ENCODE results near the gene EPN2. TPM values are rescaled to one million over a fixed set of nuclear protein-coding genes. Genes with fewer than 3 reads are reported as not detected.

EPN2 gene
- total RNA-seq, 1 experiment from 2014 or later: 113 TPM

GRCh38 chr17:19371259-19372010 is 134.3 kb downstream of the EPN2 start:
- Histone ChIP-seq H3K27ac (no peak overlapping the region), H4K20me1 (ENCODE audit: insufficient read depth) (no peaks in the 10 kb centered on the region), H3K4me1 (replicated peaks; ENCODE audit: insufficient read depth) (peaks cover 7% of the 10 kb centered on the region), H3K27me3 (ENCODE audit: insufficient read depth, low read depth) (no peaks in the 10 kb centered on the region), H2AFZ (no peak overlapping the region), H3K36me3 (ENCODE audit: low read depth) (no peaks in the 10 kb centered on the region), H3K4me2 (no peak overlapping the region), H3K9me3 (ENCODE audit: insufficient read depth, low read depth) (no peaks in the 10 kb centered on the region), H3K4me3 (no peak overlapping the region), H3K9me2 (ENCODE audit: insufficient read depth) (no peaks in the 10 kb centered on the region), H3K79me2 (ENCODE audit: low read depth) (peaks cover 10% of the 10 kb centered on the region; the same call in 1 of the 2 replicates), H3F3A (ENCODE audit: insufficient read depth, low read depth) (peaks cover 4% of the 10 kb centered on the region; the same call in 1 of the 2 replicates)
- intact Hi-C loops (cut with micrococcal nuclease; ENCODE audit: unreplicated experiment): no loop called here
- CTCF ChIA-PET: no interaction called here
- BruUV-seq (replicated peaks): no TSS peak
- no peak for DNase-seq
- POLR2A ChIA-PET (ENCODE audit: unreplicated experiment): no interaction called here
- no peak for TF ChIP-seq CTCF (conservative IDR thresholded peaks at IDR 0.05)
- no peak for TF ChIP-seq EZH2 (IDR thresholded peaks at IDR 0.05; ENCODE audit: low read depth)

DNA sequence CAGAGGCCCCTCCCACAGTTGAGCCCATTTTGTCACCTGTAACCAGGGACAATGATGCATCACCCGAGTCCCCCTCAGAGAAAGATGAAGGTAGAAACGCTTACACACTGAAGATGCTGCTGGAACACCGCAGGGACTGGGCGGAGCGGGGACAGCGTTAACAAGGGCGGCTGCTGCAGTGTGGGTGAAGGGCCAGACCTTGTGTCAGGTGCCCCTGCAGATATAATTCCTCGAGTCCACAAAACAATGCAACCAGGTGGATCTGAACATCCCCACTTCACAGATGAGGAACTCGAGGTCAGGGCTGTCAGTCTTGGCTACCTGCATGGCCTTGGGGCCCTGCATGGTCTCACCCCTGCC is 134.8 kb downstream of the EPN2 start:
- intact Hi-C loops (cut with micrococcal nuclease; ENCODE audit: unreplicated experiment): no loop called here
- POLR2A ChIA-PET (ENCODE audit: unreplicated experiment): no interaction called here

GRCh38 chr17:19372439-19372838 is 135.3 kb downstream of the EPN2 start:
- intact Hi-C loops (cut with micrococcal nuclease; ENCODE audit: unreplicated experiment): no loop called here

More for the DNA sequence above, 134.8 kb downstream of the EPN2 start:
- H3F3A ChIP-seq (ENCODE audit: insufficient read depth, low read depth): peaks cover 6% of the 10 kb centered on the region
- no peak overlapping the region for H3K4me2 ChIP-seq
- H3K4me3 ChIP-seq: no peak overlapping the region
- H3K27ac ChIP-seq: no peak overlapping the region
- H3K9me3 ChIP-seq (ENCODE audit: insufficient read depth, low read depth): no peaks in the 10 kb centered on the region
- CTCF ChIA-PET: no interaction called here
- no peaks in the 10 kb centered on the region for H3K27me3 ChIP-seq (ENCODE audit: insufficient read depth, low read depth)
- H3K79me2 ChIP-seq (ENCODE audit: low read depth): peaks cover 10% of the 10 kb centered on the region; the same call in 1 of the 2 replicates
- DNase-seq: no peak
- H2AFZ ChIP-seq: no peak overlapping the region
- no peaks in the 10 kb centered on the region for H3K36me3 ChIP-seq (ENCODE audit: low read depth)
- H4K20me1 ChIP-seq (ENCODE audit: insufficient read depth): no peaks in the 10 kb centered on the region
- no TSS peak for BruUV-seq (replicated peaks)
- TF ChIP-seq CTCF (conservative IDR thresholded peaks at IDR 0.05) (no peak), EZH2 (IDR thresholded peaks at IDR 0.05; ENCODE audit: low read depth) (no peak)
- no peaks in the 10 kb centered on the region for H3K9me2 ChIP-seq (ENCODE audit: insufficient read depth)
- H3K4me1 ChIP-seq (replicated peaks; ENCODE audit: insufficient read depth): peaks cover 12% of the 10 kb centered on the region

More at GRCh38 chr17:19372439-19372838, 135.3 kb downstream of the EPN2 start:
- no peak for TF ChIP-seq EZH2 (IDR thresholded peaks at IDR 0.05; ENCODE audit: low read depth)
- no peak for TF ChIP-seq CTCF (conservative IDR thresholded peaks at IDR 0.05)
- no peaks in the 10 kb centered on the region for H3K9me2 ChIP-seq (ENCODE audit: insufficient read depth)
- no peak overlapping the region for H3K27ac ChIP-seq
- no TSS peak for BruUV-seq (replicated peaks)
- H2AFZ ChIP-seq: no peak overlapping the region
- no peak overlapping the region for H3K4me2 ChIP-seq
- H3K79me2 ChIP-seq (ENCODE audit: low read depth): peaks cover 10% of the 10 kb centered on the region; the same call in 1 of the 2 replicates
- H3K9me3 ChIP-seq (ENCODE audit: insufficient read depth, low read depth): no peaks in the 10 kb centered on the region
- H4K20me1 ChIP-seq (ENCODE audit: insufficient read depth): no peaks in the 10 kb centered on the region
- no peaks in the 10 kb centered on the region for H3K27me3 ChIP-seq (ENCODE audit: insufficient read depth, low read depth)
- ChIA-PET POLR2A (ENCODE audit: unreplicated experiment) (no interaction called here), CTCF (no interaction called here)
- H3F3A ChIP-seq (ENCODE audit: insufficient read depth, low read depth): peaks cover 11% of the 10 kb centered on the region
- DNase-seq: no peak
- no peaks in the 10 kb centered on the region for H3K36me3 ChIP-seq (ENCODE audit: low read depth)
- H3K4me3 ChIP-seq: no peak overlapping the region
- H3K4me1 ChIP-seq (replicated peaks; ENCODE audit: insufficient read depth): peaks cover 12% of the 10 kb centered on the region

Measured in PC-9 (cell line).